ENCODE measurements around the gene METTL26. TPM values are rescaled to one million over a fixed set of nuclear protein-coding genes. Genes with fewer than 3 reads are reported as not detected.

The METTL26 gene
- total and polyA plus RNA-seq, 10 of the 15 experiments (the other 5 are each of a cell fraction or from before 2014, with no cell fraction given): 5.4 to 163 (median 79.3) TPM

DNA sequence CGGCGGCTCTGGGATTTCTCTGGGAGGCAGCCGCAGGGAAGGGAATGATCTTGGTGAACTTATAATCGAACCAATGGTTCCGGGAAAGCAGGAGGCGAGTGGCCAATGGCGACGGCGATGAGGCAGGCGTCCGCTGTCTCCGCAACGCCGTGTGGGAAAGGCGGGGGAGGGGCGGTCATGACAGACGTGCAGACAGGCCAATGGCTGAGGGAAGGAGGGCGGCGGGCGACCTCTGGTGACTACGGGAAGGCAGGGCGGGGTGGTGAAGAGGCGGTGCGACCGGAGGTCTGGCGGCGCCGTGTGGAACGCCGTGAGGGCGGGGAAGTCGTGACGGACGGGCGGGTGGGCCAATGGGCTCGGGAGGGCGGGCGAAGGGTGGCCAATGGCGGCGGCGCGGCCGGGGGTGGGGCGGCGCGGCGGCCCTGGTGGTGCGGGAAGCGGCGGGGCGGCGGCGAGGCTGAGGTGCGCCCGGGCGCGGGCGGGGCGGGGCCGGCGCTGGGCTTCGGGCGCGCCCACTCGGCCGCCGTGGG, 46.4 kb downstream of the METTL26 start, which contains the start of gene RAB40C (continued):
- no peak for TF ChIP-seq NKRF (conservative IDR thresholded peaks at IDR 0.05)
- peak; percentile 90 for TF ChIP-seq RFX5 (IDR thresholded peaks at IDR 0.05; ENCODE audit: low read depth, low read length)
- no peak for TF ChIP-seq CUX1 (IDR thresholded peaks at IDR 0.05; ENCODE audit: insufficient replicate concordance, low read depth, low read length)
- TF ChIP-seq, protein P1, sequence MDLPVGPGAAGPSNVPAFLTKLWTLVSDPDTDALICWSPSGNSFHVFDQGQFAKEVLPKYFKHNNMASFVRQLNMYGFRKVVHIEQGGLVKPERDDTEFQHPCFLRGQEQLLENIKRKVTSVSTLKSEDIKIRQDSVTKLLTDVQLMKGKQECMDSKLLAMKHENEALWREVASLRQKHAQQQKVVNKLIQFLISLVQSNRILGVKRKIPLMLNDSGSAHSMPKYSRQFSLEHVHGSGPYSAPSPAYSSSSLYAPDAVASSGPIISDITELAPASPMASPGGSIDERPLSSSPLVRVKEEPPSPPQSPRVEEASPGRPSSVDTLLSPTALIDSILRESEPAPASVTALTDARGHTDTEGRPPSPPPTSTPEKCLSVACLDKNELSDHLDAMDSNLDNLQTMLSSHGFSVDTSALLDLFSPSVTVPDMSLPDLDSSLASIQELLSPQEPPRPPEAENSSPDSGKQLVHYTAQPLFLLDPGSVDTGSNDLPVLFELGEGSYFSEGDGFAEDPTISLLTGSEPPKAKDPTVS (IDR thresholded peaks at IDR 0.05; ENCODE audit: low read depth, low read length): no peak
- TF ChIP-seq ZZZ3 (IDR thresholded peaks at IDR 0.05; ENCODE audit: control insufficient read depth, insufficient read length, low read depth): no peak
- TF ChIP-seq HDGF (IDR thresholded peaks at IDR 0.05): peak; percentile 86
- no peak for TF ChIP-seq IRF4 (IDR thresholded peaks at IDR 0.05; ENCODE audit: low read depth, low read length)
- TF ChIP-seq NR2C1 (IDR thresholded peaks at IDR 0.05): peak; percentile 41; the same call in 1 of the 2 replicates
- no peak for TF ChIP-seq PML (IDR thresholded peaks at IDR 0.05; ENCODE audit: low read length)
- TF ChIP-seq CTCF (IDR thresholded peaks at IDR 0.05 in 2 of 3, conservative IDR thresholded peaks at IDR 0.05 in 1 of 3; ENCODE audit: control insufficient read depth in 2 of 3, extremely low read depth in 1 of 3, insufficient read depth in 1 of 3, low read depth in 3 of 3, low read length in 3 of 3): peak in 2 of 3 experiments; percentile 8 to 21; a peak in 1 of 6 replicates
- TF ChIP-seq TAF1 (IDR thresholded peaks at IDR 0.05; ENCODE audit: borderline replicate concordance, low read depth, low read length): no peak
- no peak for TF ChIP-seq SMAD5 (IDR thresholded peaks at IDR 0.05; ENCODE audit: low read depth)
- 0 out of 2 replicates have a peak, but pooled peaks have one; percentile 2 for TF ChIP-seq NRF1 (conservative IDR thresholded peaks at IDR 0.05; ENCODE audit: low read depth, low read length)
- TF ChIP-seq CBX5 (IDR thresholded peaks at IDR 0.05; ENCODE audit: low read depth): no peak
- TF ChIP-seq E2F4 (IDR thresholded peaks at IDR 0.05; ENCODE audit: low read depth, low read length): no peak
- TF ChIP-seq NR2C2 (IDR thresholded peaks at IDR 0.05; ENCODE audit: borderline replicate concordance, control insufficient read depth, insufficient read length, low read depth): no peak

All from GM12878 (cell line).